Right lobe of liver (tissue), 4 donors: ENCODE results near the gene SGO1.
A peak's percentile ranks its signal among the peaks of the same experiment; 100 is the strongest.

ENCODE experiments used
- POLR2A ChIP-seq: fragments of 450-650 bp; IDR thresholded peaks from one replicate; pipeline ENCODE4 v1.6.1; 2017; ENCODE audit warnings: antibody characterized with exemption, mild to moderate bottlenecking
- TF ChIP-seq, protein P1 (sequence below), 4 donors: fragments of 200-600 bp in 3 of 4; fragments of 450-650 bp in 1 of 4; IDR thresholded peaks; one replicate each; pipeline versions ENCODE4 v1.5.1 to v1.8.0; 2016 to 2022; ENCODE audit warnings: antibody characterized with exemption in 4 of 4, mild to moderate bottlenecking in 2 of 4
- donor health status: DM: no; HTN: no; CAD: no.
- donor health status: DM: no; HTN: no; CAD: no.
- donor health status: DM: no; HTN: yes; CAD: no.

- TF ChIP-seq, protein P1, sequence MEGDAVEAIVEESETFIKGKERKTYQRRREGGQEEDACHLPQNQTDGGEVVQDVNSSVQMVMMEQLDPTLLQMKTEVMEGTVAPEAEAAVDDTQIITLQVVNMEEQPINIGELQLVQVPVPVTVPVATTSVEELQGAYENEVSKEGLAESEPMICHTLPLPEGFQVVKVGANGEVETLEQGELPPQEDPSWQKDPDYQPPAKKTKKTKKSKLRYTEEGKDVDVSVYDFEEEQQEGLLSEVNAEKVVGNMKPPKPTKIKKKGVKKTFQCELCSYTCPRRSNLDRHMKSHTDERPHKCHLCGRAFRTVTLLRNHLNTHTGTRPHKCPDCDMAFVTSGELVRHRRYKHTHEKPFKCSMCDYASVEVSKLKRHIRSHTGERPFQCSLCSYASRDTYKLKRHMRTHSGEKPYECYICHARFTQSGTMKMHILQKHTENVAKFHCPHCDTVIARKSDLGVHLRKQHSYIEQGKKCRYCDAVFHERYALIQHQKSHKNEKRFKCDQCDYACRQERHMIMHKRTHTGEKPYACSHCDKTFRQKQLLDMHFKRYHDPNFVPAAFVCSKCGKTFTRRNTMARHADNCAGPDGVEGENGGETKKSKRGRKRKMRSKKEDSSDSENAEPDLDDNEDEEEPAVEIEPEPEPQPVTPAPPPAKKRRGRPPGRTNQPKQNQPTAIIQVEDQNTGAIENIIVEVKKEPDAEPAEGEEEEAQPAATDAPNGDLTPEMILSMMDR (IDR thresholded peaks at IDR 0.05): no peak
- peak; percentile 9 for TF ChIP-seq POLR2A
These were observed 596 bp upstream of the SGO1 start for GRCh38 chr3:20186600-20187004.
